ENCODE results near the gene PEF1. TPM values are rescaled to one million over a fixed set of nuclear protein-coding genes. Genes with fewer than 3 reads are reported as not detected.

Gene PEF1
- polyA plus RNA-seq, 1 donor (not counting 4 experiments of a cell fraction or from before 2014, with no cell fraction given) = 72.2 TPM

GRCh38 chr1:31652891-31653499 lies 8.3 kb upstream of the PEF1 start:
- peaks cover 27 to 28% of the 10 kb centered on the region in 2 experiments for H3K36me3 ChIP-seq (ENCODE audit: control insufficient read depth in 2 of 2, extremely low read depth in 1 of 2, insufficient read depth in 2 of 2, low read length in 2 of 2)
- dilution Hi-C loops (cut with MboI; ENCODE audit: extremely low pct_ligation_motif_present, low sequenced_read_pairs) = no loop called here
- H3K4me1 ChIP-seq (ENCODE audit: control insufficient read depth, extremely low read depth, insufficient read depth, low read length) = peaks cover 9% of the 10 kb centered on the region
- DNase-seq (ENCODE audit: low read depth, low spot score) = no peak
- H3K4me2 ChIP-seq (ENCODE audit: control insufficient read depth, extremely low read depth, insufficient read depth, low read depth, low read length) = no peak overlapping the region
- no peaks in the 10 kb centered on the region for H3K9me1 ChIP-seq (ENCODE audit: control insufficient read depth, extremely low read depth, insufficient read depth, low read length)
- no peaks in the 10 kb centered on the region for H4K20me1 ChIP-seq (ENCODE audit: control insufficient read depth, extremely low read depth, insufficient read depth, low read length)
- no peak overlapping the region for H3K9ac ChIP-seq (ENCODE audit: control insufficient read depth, extremely low read depth, insufficient read depth, low read length)
- H2AFZ ChIP-seq (ENCODE audit: control insufficient read depth, low read length) = no peak overlapping the region
- no peak for TF ChIP-seq EZH2 (IDR thresholded peaks at IDR 0.05; ENCODE audit: low read length)
- TF ChIP-seq, protein P1, sequence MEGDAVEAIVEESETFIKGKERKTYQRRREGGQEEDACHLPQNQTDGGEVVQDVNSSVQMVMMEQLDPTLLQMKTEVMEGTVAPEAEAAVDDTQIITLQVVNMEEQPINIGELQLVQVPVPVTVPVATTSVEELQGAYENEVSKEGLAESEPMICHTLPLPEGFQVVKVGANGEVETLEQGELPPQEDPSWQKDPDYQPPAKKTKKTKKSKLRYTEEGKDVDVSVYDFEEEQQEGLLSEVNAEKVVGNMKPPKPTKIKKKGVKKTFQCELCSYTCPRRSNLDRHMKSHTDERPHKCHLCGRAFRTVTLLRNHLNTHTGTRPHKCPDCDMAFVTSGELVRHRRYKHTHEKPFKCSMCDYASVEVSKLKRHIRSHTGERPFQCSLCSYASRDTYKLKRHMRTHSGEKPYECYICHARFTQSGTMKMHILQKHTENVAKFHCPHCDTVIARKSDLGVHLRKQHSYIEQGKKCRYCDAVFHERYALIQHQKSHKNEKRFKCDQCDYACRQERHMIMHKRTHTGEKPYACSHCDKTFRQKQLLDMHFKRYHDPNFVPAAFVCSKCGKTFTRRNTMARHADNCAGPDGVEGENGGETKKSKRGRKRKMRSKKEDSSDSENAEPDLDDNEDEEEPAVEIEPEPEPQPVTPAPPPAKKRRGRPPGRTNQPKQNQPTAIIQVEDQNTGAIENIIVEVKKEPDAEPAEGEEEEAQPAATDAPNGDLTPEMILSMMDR (optimal IDR thresholded peaks at IDR 0.05 in 1 of 3, IDR thresholded peaks at IDR 0.05 in 1 of 3, conservative IDR thresholded peaks at IDR 0.05 in 1 of 3; ENCODE audit: extremely low read depth in 1 of 3, insufficient read depth in 2 of 3, low read length in 3 of 3) = no peak
- no peak overlapping the region for H3K4me3 ChIP-seq (ENCODE audit: control insufficient read depth in 2 of 3, extremely low read depth in 1 of 3, insufficient read depth in 2 of 3, low read depth in 1 of 3, low read length in 3 of 3)
- H3K27ac ChIP-seq (ENCODE audit: control insufficient read depth, insufficient read depth, low read length) = no peak overlapping the region
- no peaks in the 10 kb centered on the region for H3K79me2 ChIP-seq (ENCODE audit: control insufficient read depth, insufficient read depth, low read length)
- no peaks in the 10 kb centered on the region for H3K9me3 ChIP-seq (ENCODE audit: control insufficient read depth, low read depth, low read length)
- no peak for FAIRE-seq
- no peaks in the 10 kb centered on the region for H3K27me3 ChIP-seq (ENCODE audit: control insufficient read depth, extremely low read depth, insufficient read depth, low read length)

GRCh38 chr1:31651766-31652165 lies 7.1 kb upstream of the PEF1 start:
- dilution Hi-C loops (cut with MboI; ENCODE audit: extremely low pct_ligation_motif_present, low sequenced_read_pairs) = no loop called here
- Histone ChIP-seq H2AFZ (ENCODE audit: control insufficient read depth, low read length) (no peak overlapping the region), H3K36me3 (ENCODE audit: control insufficient read depth in 2 of 2, extremely low read depth in 1 of 2, insufficient read depth in 2 of 2, low read length in 2 of 2) (peaks cover 19 to 27% of the 10 kb centered on the region in 2 experiments), H4K20me1 (ENCODE audit: control insufficient read depth, extremely low read depth, insufficient read depth, low read length) (no peaks in the 10 kb centered on the region), H3K4me1 (ENCODE audit: control insufficient read depth, extremely low read depth, insufficient read depth, low read length) (peaks cover 9% of the 10 kb centered on the region), H3K4me2 (ENCODE audit: control insufficient read depth, extremely low read depth, insufficient read depth, low read depth, low read length) (no peak overlapping the region), H3K4me3 (ENCODE audit: control insufficient read depth in 2 of 3, extremely low read depth in 1 of 3, insufficient read depth in 2 of 3, low read depth in 1 of 3, low read length in 3 of 3) (no peak overlapping the region), H3K9me1 (ENCODE audit: control insufficient read depth, extremely low read depth, insufficient read depth, low read length) (no peaks in the 10 kb centered on the region), H3K9me3 (ENCODE audit: control insufficient read depth, low read depth, low read length) (no peaks in the 10 kb centered on the region), H3K27ac (ENCODE audit: control insufficient read depth, insufficient read depth, low read length) (no peak overlapping the region), H3K27me3 (ENCODE audit: control insufficient read depth, extremely low read depth, insufficient read depth, low read length) (no peaks in the 10 kb centered on the region), H3K79me2 (ENCODE audit: control insufficient read depth, insufficient read depth, low read length) (no peaks in the 10 kb centered on the region), H3K9ac (ENCODE audit: control insufficient read depth, extremely low read depth, insufficient read depth, low read length) (no peak overlapping the region)
- TF ChIP-seq EZH2 (IDR thresholded peaks at IDR 0.05; ENCODE audit: low read length) = no peak
- TF ChIP-seq, protein P1 (optimal IDR thresholded peaks at IDR 0.05 in 1 of 3, IDR thresholded peaks at IDR 0.05 in 1 of 3, conservative IDR thresholded peaks at IDR 0.05 in 1 of 3; ENCODE audit: extremely low read depth in 1 of 3, insufficient read depth in 2 of 3, low read length in 3 of 3) = no peak
- DNase-seq (ENCODE audit: low read depth, low spot score) (no peak), FAIRE-seq (no peak)

All from keratinocyte (primary cell).